ENCODE data around the gene RAD51AP2.

RAD51AP2 gene

GRCh38 chr2:17470855-17471641, 47.2 kb downstream of the RAD51AP2 start (continued):
- peak; percentile 80 for TF ChIP-seq SCRT2 (tag by site-specific recombination; IDR thresholded peaks at IDR 0.05)

- no peak overlapping the region for H3K27ac ChIP-seq (ENCODE audit: extremely low read depth, low read depth, low read length)
- no peaks in the 10 kb centered on the region for H3K9me3 ChIP-seq (ENCODE audit: control insufficient read depth, insufficient read depth, low read depth, low read length)
- ChIA-PET POLR2A (no interaction called here), CTCF (no interaction called here)
- H3K4me3 ChIP-seq (ENCODE audit: low read depth, low read length), result no peak overlapping the region
- H3K36me3 ChIP-seq (ENCODE audit: control insufficient read depth in 2 of 2, insufficient read depth in 1 of 2, low read length in 2 of 2), result no peaks in the 10 kb centered on the region
- H3K4me1 ChIP-seq (ENCODE audit: control insufficient read depth, insufficient read depth, low read length), result no peaks in the 10 kb centered on the region
- TF ChIP-seq MEIS1 (CRISPR knock-in tag; IDR thresholded peaks at IDR 0.05; ENCODE audit: borderline replicate concordance), result no peak
- no peak for TF ChIP-seq ZNF704 (tag by site-specific recombination; IDR thresholded peaks at IDR 0.05)
- no peak for TF ChIP-seq ZNF10 (tag by site-specific recombination; IDR thresholded peaks at IDR 0.05)
- no peak for TF ChIP-seq ZNF175 (tag by site-specific recombination; IDR thresholded peaks at IDR 0.05)
- TF ChIP-seq ZBTB6 (tag by site-specific recombination; IDR thresholded peaks at IDR 0.05), result no peak
- no peak for TF ChIP-seq ZNF19 (tag by site-specific recombination; IDR thresholded peaks at IDR 0.05; ENCODE audit: low read depth)
- no peak for TF ChIP-seq ZNF580 (tag by site-specific recombination; IDR thresholded peaks at IDR 0.05)
- no peak for TF ChIP-seq PATZ1 (tag by site-specific recombination; IDR thresholded peaks at IDR 0.05)
- TF ChIP-seq TRIM28 (IDR thresholded peaks at IDR 0.05; ENCODE audit: borderline replicate concordance, low read length), result no peak
- TF ChIP-seq FEZF1 (tag by site-specific recombination; IDR thresholded peaks at IDR 0.05), result no peak
- no peak for TF ChIP-seq ZNF707 (tag by site-specific recombination; IDR thresholded peaks at IDR 0.05)
- TF ChIP-seq ZIC2 (tag by site-specific recombination; IDR thresholded peaks at IDR 0.05), result no peak
- no peak for TF ChIP-seq ZNF76 (tag by site-specific recombination; IDR thresholded peaks at IDR 0.05; ENCODE audit: borderline replicate concordance, low read depth)
- TF ChIP-seq ZNF248 (tag by site-specific recombination; IDR thresholded peaks at IDR 0.05), result no peak
- no peak for TF ChIP-seq ZSCAN23 (tag by site-specific recombination; IDR thresholded peaks at IDR 0.05)
- no peak for TF ChIP-seq GLI4 (tag by site-specific recombination; IDR thresholded peaks at IDR 0.05)
- TF ChIP-seq ZNF18 (tag by site-specific recombination; IDR thresholded peaks at IDR 0.05), result no peak
- no peak for TF ChIP-seq SCRT1 (tag by site-specific recombination; IDR thresholded peaks at IDR 0.05; ENCODE audit: borderline replicate concordance)
Measured at GRCh38 chr2:17461087-17461475, 57.2 kb downstream of the RAD51AP2 start.

Measured in HEK293 (cell line).